Hematopoietic multipotent progenitor cell treated with erythropoietin and hydrocortisone succinate and interleukin-3 and kit ligand, for 15 days (in vitro differentiated cells): ENCODE data around the gene METTL5.
"Not testable (repeated sequence)": the region's sequence is repeated elsewhere in the genome, so short reads cannot be mapped to it uniquely, and the experiment has no call there.

ENCODE experiments used
- DNase-seq: peaks from one replicate; pipeline ENCODE4 v3.0.0-alpha.2; 2015; ENCODE audit warnings: low spot score

Gene METTL5

DNA sequence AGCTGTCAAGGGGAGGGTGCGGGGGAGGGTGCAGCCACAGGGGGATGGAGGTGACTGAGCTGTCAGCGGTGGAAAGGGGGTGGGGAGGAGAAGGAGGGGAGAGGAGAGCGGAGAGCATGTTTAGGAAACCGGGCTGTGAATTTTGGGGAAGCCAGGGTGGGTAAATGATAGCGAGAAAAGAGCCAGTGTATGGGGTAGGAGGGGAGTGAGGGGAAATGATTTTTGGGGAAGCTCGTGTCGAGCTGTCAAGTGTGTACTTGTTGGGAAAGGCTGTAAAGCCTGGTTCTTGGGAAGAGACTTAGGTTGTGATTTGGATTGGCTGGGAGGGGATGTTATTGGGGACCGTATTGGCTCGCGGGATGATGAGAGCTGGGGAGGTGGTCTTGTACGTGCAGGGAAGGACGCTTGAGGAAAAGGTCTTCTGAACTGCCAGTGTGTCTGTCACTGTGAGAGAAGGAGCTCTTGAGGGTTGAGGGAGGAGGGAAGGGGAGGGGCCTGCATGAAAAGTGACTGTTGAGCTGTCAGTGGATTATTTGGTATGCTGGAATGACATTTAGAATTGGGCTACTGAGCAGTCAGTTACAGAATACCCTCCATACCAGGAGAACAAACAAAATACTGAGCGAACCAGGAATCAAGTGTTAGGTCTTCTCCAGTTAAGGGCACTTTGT is 3.6 kb upstream of the METTL5 start:
- peak; percentile 72 for DNase-seq

GRCh38 chr2:169827272-169828140 is 2.8 kb upstream of the METTL5 start, which contains the start of gene UBR3:
Gene UBR3, plus strand, starts transcription at chr2:169827454. Its CDS starts 54 bp downstream, at chr2:169827508.
- peak; percentile 94 for DNase-seq

DNA sequence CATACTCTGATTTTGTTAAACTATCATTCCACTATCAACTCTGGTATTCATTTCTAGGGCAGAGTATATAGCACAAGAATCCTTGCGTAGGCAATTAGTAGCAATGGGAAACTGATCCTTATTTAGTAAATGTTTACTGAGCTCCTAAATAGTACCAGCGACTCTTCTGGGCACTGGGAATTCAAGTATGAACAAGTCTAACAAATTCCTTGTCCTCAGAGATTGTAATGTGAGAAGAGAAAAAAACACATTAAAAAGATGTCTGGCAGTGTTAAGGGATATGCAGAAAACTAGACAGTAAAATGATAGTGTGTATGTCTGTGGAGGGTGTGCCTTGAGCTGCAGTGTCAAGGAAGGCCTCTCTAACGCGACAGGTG is 721 bp downstream of the METTL5 start:
- no peak for DNase-seq

DNA sequence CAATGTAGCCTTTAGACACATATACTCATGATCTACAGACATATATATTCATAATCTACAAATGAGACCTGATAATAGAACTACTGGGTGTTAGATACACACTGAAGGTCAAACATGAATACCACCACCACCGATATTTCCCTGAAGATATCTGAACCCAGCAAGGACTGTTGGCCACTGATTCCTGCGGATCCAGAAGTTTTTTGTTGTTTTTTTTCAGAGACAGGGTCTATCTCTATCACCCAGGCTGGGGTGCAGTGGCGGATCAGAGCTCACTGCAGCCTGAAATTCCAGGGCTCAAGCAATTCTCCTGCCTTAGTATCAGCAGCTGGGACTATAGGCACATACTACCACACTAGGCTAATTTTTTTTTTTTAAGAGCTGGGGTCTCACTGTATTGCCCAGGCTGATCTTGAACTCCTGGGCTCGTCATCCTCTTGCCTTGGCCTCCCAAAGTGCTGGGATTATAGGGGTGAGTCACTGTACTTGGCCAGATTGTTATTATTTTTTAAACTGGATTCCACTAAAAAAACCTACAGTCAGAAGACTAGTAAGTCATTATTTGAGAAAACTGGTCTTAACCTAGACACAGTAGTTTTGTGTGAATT is 1.8 kb downstream of the METTL5 start:
- DNase-seq = no peak

DNA sequence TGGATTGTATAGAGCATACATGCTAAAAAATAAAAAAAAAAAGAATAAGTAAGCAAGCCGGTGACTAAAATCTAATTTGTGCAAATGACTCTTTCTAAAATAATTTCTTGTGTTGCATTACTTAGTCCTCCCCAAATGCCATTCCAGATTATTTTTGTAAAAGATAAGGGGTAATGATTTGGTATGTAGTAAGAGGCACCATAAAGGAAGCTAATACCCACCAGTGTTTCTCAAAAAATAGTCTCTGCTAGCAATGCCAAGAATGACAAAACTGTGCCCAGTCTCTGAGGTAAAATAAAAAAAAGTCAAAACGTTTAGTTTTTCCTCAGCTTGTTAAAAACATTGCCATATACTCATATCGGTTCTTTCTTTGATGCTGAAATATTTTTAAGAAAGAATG is 2.7 kb downstream of the METTL5 start:
- no peak for DNase-seq

- DNase-seq = not testable (repeated sequence)
These were observed 4.6 kb downstream of the METTL5 start for GRCh38 chr2:169820101-169820500.

- DNase-seq = no peak
These were observed 5.6 kb downstream of the METTL5 start for GRCh38 chr2:169819106-169819505.

- DNase-seq = no peak
These were observed 6.5 kb downstream of the METTL5 start for GRCh38 chr2:169818241-169818640.

DNA sequence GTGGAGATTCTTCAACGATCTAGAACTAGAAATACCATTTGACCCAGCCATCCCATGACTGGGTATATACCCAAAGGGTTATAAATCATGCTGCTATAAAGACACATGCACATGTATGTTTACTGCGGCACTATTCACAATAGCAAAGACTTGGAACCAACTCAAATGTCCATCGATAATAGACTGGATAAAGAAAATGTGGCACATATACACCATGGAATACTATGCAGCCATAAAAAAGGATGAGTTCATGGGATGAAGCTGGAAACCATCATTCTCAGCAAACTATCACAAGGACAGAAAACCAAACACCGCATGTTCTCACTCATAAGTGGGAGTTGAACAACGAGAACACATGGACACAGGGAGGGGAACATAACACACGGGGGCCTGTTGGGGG is 7.3 kb downstream of the METTL5 start:
- not testable (repeated sequence) for DNase-seq

GRCh38 chr2:169816961-169817360 is 7.7 kb downstream of the METTL5 start:
- DNase-seq = not testable (repeated sequence)

DNA sequence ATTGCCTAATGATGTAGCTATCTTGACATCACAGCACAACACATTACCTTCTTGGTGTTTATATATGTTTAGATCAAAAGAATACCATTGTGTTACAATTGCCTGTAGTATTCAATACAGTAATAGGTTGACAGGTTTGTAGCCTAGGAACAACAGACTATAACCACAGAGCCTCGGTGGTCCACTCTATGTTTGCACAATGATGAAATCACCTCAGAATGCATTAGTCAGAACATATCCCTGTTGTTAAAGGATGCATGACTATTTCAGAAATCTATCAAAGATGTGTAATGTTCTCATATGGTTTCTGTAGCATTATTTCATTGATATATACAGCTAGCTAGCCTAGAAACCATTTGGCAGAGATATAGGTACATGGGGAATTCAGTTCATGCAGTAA is 8.9 kb downstream of the METTL5 start:
- no peak for DNase-seq

GRCh38 chr2:169808221-169808620 is 16.5 kb downstream of the METTL5 start:
- DNase-seq = no peak

GRCh38 chr2:169806586-169806985 is 18.1 kb downstream of the METTL5 start:
- no peak for DNase-seq

DNA sequence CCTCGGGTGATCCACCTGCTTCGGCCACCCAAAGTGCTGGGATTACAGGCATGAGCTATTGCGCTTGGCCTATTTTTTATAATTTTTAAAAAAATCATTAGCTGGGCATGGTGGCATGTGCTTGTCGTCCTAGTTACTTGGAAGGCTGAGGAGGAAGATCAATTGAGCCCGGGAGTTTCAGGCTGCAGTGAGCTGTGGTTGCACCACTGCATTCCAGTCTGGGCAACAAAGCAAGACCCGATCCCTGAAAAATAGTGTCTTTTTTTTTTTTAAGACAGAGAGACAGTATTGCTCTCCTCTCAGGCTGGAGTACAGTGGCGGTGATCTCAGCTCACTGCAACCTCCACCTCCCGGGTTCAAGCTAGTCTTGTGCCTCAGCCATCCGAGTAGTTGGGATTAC is 21.2 kb downstream of the METTL5 start:
- DNase-seq = no peak

GRCh38 chr2:169798718-169799592 is 25.8 kb downstream of the METTL5 start, which contains the start of gene SSB:
Gene SSB, plus strand, starts transcription at chr2:169798871. Its CDS starts 2,090 bp downstream, at chr2:169800961.
- DNase-seq = peak; percentile 91

GRCh38 chr2:169798397-169798717 is 26.3 kb downstream of the METTL5 start:
- DNase-seq = no peak

DNA sequence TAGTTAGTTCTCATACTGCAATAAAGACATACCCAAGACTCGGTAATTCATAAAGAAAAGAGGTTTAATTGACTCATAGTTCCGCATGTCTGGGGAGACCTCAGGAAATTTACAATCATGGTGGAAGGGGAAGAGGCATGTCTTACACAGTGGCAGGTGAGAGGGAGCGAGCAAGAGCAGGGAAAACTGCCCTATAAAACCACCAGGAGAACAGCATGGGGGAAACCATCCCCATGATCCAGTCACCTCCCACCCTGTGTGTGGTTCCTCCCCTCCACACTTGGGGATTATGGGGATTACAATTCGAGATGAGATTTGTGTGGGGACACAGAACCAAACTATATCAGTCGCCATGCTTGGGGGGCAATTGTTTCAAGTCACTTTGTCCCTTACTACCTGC is 27.1 kb downstream of the METTL5 start:
- DNase-seq = no peak

GRCh38 chr2:169796441-169796840 is 28.3 kb downstream of the METTL5 start:
- DNase-seq = no peak

DNA sequence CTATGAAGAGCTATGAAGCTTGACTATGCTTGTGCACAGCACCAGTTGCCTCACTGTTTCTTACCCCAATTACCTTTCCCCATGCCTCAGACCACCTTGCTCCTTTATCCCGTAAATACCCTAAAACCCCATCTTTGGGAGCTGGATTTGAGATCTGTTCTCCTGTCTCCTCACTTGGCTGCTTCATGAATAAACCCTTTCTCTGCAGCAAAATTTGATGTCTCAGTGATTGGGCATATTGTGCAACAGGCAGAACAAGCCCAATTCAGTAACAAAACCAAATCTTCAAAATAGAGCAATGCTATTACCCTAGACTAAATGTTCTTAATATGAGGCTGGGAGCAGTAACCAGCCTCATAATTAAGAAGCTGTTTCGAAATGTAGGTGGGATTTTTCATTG is 29.5 kb downstream of the METTL5 start:
- DNase-seq = no peak

DNA sequence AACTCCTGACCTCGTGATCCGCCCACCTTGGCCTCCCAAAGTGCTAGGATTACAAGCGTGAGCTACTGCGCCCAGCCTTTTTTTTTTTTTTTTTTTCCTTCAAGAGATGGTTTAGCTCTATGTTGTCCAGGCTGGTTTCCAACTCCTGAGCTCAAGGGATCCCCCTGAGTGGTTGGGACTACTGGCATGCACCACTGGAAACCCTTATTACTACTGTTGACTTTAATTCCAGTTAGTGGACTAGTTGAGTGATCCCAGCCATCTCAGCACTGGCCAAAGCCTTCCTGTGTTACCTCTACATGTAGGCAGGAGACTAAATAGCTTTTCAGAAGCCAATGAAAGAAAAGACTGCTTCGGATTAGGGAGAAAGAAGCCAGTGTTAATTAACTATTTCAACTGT is 34.1 kb downstream of the METTL5 start:
- no peak for DNase-seq

DNA sequence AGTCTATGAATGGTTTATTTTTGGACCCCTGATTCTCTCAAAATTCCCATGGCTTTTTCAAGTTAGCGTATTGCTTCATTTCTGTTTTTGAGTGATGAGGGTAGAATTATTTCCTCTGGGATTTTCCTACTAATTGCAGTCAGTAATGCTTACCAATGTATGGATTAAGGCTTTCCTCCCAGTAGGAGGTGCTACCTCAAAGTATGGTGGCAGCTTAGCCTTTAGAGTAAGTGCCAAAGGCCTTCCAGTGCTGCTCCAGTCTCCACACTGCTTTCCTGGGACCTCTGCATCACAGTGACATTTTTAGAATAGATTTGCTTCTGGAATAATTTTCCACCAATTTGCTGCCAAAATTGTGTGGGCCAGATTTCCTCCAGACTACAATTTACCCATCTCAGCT is 42.2 kb downstream of the METTL5 start:
- no peak for DNase-seq
